GM13976 (cell line): ENCODE results near the gene CGB2.
A peak's percentile ranks its signal among the peaks of the same experiment; 100 is the strongest.

Experiments used
- DNase-seq: peaks from one replicate; pipeline ENCODE4 v3.0.0; 2012; ENCODE audit warnings: low spot score
- CTCF ChIP-seq: IDR thresholded peaks from 2 replicates; pipeline ENCODE4 v1.5.1; 2012; ENCODE audit warnings: borderline replicate concordance, mild to moderate bottlenecking; ENCODE audit not compliant: insufficient read depth; ENCODE audit errors: extremely low read depth, missing control alignments, control extremely low read depth
- in situ Hi-C: fragments of 300-500 bp; cut with MboI; formaldehyde crosslinking; loops from one replicate; pipeline ENCODE4 v1.12.0; 2022; ENCODE audit warnings: low sequenced_read_pairs, mixed read lengths, inconsistent platforms; ENCODE audit not compliant: unreplicated experiment

The CGB2 gene

GRCh38 chr19:48988860-48989259, 42.8 kb upstream of the CGB2 start:
- no peak for DNase-seq
- no peak for TF ChIP-seq CTCF
- in situ Hi-C loops, result no loop called here

GRCh38 chr19:48989701-48990291, 41.9 kb upstream of the CGB2 start:
- no peak for DNase-seq
- TF ChIP-seq CTCF, result no peak
- in situ Hi-C loops, result no loop called here

GRCh38 chr19:48990400-48990799, 41.3 kb upstream of the CGB2 start:
- in situ Hi-C loops, result no loop called here
- no peak for DNase-seq
- TF ChIP-seq CTCF, result no peak

GRCh38 chr19:48991011-48991609, 40.6 kb upstream of the CGB2 start:
- no peak for DNase-seq
- in situ Hi-C loops, result no loop called here
- no peak for TF ChIP-seq CTCF

GRCh38 chr19:48991873-48992580, 39.7 kb upstream of the CGB2 start:
- no peak for TF ChIP-seq CTCF
- peak; percentile 61 for DNase-seq
- in situ Hi-C loops, result no loop called here

GRCh38 chr19:48992581-48993174, 39.0 kb upstream of the CGB2 start:
- DNase-seq, result no peak
- in situ Hi-C loops, result no loop called here
- no peak for TF ChIP-seq CTCF
